Transverse colon (tissue), 4 donors: ENCODE data around the gene PROCA1. TPM values are rescaled to one million over a fixed set of nuclear protein-coding genes. Genes with fewer than 3 reads are reported as not detected.

ENCODE experiments used
- DNase-seq: peaks from one replicate; pipeline ENCODE4 v3.0.0-alpha.2; 2019
- H3K27ac ChIP-seq, 4 donors: fragments of 200-600 bp; sonication (generic); 2 replicates each; pipeline ENCODE4 v1.5.1; 2016 to 2018; ENCODE audit warnings: inconsistent platforms in 4 of 4
- H3K27me3 ChIP-seq: fragments of 200-600 bp; sonication (generic); 2 replicates; pipeline ENCODE4 v1.5.1; 2017; ENCODE audit warnings: inconsistent platforms
- H3K36me3 ChIP-seq, 4 donors: fragments of 200-600 bp; sonication (generic); 2 replicates each; pipeline ENCODE4 v1.5.1; 2017 to 2019; ENCODE audit warnings: inconsistent platforms in 4 of 4
- H3K4me1 ChIP-seq, 4 donors: fragments of 200-600 bp; sonication (generic); 2 replicates each; pipeline ENCODE4 v1.5.1; 2017 to 2020; ENCODE audit warnings: inconsistent platforms in 4 of 4
- H3K4me3 ChIP-seq, 4 donors: fragments of 200-600 bp; sonication (generic); 1 replicate in 1 of 4; 2 replicates in 3 of 4; pipeline versions ENCODE4 v1.5.1 to v1.6.1; 2017 to 2019; ENCODE audit warnings: inconsistent platforms in 4 of 4
- H3K9me3 ChIP-seq, 2 donors: fragments of 200-600 bp; sonication (generic); 2 replicates each; pipeline ENCODE4 v1.5.1; 2017 to 2019; ENCODE audit warnings: inconsistent platforms in 2 of 2
- CTCF ChIP-seq, 5 experiments: fragments of 200-600 bp in 3 of 5; fragments of 450-650 bp in 2 of 5; sonication (generic) in 3 of 5; IDR thresholded peaks; 1 replicate in 2 of 5; 2 replicates in 3 of 5; pipeline ENCODE4 v1.5.1; 2016 to 2017; ENCODE audit warnings: antibody characterized with exemption in 5 of 5, inconsistent platforms in 3 of 5, mild to moderate bottlenecking in 2 of 5, moderate library complexity in 1 of 5
- EP300 ChIP-seq: sonication (generic); formaldehyde crosslinking; IDR thresholded peaks from one replicate; pipeline ENCODE4 v1.6.1; 2017; ENCODE audit warnings: antibody characterized with exemption, low read depth
- POLR2A ChIP-seq: fragments of 450-650 bp; IDR thresholded peaks from one replicate; pipeline ENCODE4 v1.6.1; 2016; ENCODE audit warnings: antibody characterized with exemption, mild to moderate bottlenecking, moderate library complexity
- POLR2AphosphoS5 ChIP-seq, 3 donors: sonication (generic); formaldehyde crosslinking; IDR thresholded peaks; one replicate each; pipeline ENCODE4 v1.6.1; 2016; ENCODE audit warnings: antibody characterized with exemption in 3 of 3
- WGBS, 2 donors: methylation state at CpG; one replicate each; pipeline ENCODE4 v1.1.5; 2018; ENCODE audit warnings: low coverage in 1 of 2; 5-methylcytosine and 5-hydroxymethylcytosine counted together
- in situ Hi-C, 4 donors: fragments of 200-750 bp; cut with MboI; loops; one replicate each; pipeline versions ENCODE4 v1.15.0 to v1.15.1; 2017; ENCODE audit warnings: low sequenced_read_pairs in 3 of 4, low pct_ligation_motif_present in 1 of 4, low pct_unique_long_range_greater_than_20kb in 1 of 4
- intact Hi-C: fragments of 100-400 bp; cut with DNase I; formaldehyde crosslinking; loops from one replicate; pipeline ENCODE4 v1.15.1; 2023; ENCODE audit warnings: low total_unique reads
- total RNA-seq, 4 donors: library from RNA; depleted of rRNA; stranded (reverse); fragments of >200 nt; gene quantifications; one replicate each; pipeline ENCODE4 v1.1.0, GENCODE V29; 2016

PROCA1 gene
- total RNA-seq: 1 to 10 TPM in 2 of 4 donors, under 1 TPM in 1, not detected in 1; 0.96 to 2.9 (median 1.4) TPM

DNA sequence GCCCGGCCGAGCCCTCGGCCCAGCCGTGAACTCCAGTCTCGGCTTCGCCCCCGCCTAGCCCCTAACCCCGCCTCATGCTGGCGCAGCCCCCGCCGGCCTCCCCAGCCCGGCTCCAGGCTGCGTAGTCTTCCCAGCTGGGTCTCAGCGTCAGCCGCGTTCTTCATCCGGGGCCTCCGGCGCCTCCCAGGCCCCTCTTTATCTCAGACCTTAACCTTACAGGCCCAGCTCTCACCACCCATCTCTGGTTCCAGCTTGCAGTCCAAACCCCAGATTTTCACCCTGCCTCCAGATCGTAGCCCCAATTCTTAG, at the start of gene PROCA1:
TSS of gene PROCA1 (minus strand) at position 166 of the 309 bp plus-strand sequence. CDS start 228 bp downstream, outside the sequence.
- H3K27ac ChIP-seq: peak within 1 kb of the TSS; percentile 92 to 95 (median 94)
- no peaks in the 10 kb centered on the region for H3K9me3 ChIP-seq
- no peaks in the 10 kb centered on the region for H3K36me3 ChIP-seq
- peak within 1 kb of the TSS; percentile 34 to 68 (median 56) for H3K4me3 ChIP-seq
- 0 to 18% methylated on average over 2 to 20 of the region's 20 CpGs for WGBS, 2 donors
- TF ChIP-seq EP300 (no peak), POLR2A (no peak), CTCF (IDR thresholded peaks at IDR 0.05) (no peak), POLR2AphosphoS5 (IDR thresholded peaks at IDR 0.05) (no peak)
- peaks cover 2% of the 10 kb centered on the region for H3K27me3 ChIP-seq
- DNase-seq: no peak
- peaks cover 8 to 34% (median 22%) of the 10 kb centered on the region in 4 donors for H3K4me1 ChIP-seq
- intact Hi-C loops (no loop called here), in situ Hi-C loops (no loop called here)

GRCh38 chr17:28760601-28761562, 49.2 kb upstream of the PROCA1 start:
- Histone ChIP-seq H3K4me1 (peaks cover 0 to 17% (median 7%) of the 10 kb centered on the region in 4 donors), H3K36me3 (peaks cover 0 to 17% (median 3%) of the 10 kb centered on the region in 4 donors), H3K27me3 (no peaks in the 10 kb centered on the region), H3K4me3 (no peak overlapping the region), H3K27ac (peak overlapping the region in 2 of 4 donors; percentile 15 to 21), H3K9me3 (no peaks in the 10 kb centered on the region)
- DNase-seq: peak; percentile 59
- in situ Hi-C loops: loop anchor here in 3 of 4 donors (25.0 kb wide), 2 partner anchors 126 to 151 kb away; partner anchors contain the start of genes DHRS13 (in 2 of the 3) and FLOT2 (in 1 of the 3)
- intact Hi-C loops: loop anchor here (10.0 kb wide), 1 partner anchor 54 kb away; no protein-coding TSS in a partner anchor
- 44 to 47% methylated on average over 5 to 9 of the region's 9 CpGs for WGBS, 2 donors
- TF ChIP-seq CTCF (IDR thresholded peaks at IDR 0.05) (no peak), POLR2A (no peak), EP300 (no peak), POLR2AphosphoS5 (IDR thresholded peaks at IDR 0.05) (no peak)

DNA sequence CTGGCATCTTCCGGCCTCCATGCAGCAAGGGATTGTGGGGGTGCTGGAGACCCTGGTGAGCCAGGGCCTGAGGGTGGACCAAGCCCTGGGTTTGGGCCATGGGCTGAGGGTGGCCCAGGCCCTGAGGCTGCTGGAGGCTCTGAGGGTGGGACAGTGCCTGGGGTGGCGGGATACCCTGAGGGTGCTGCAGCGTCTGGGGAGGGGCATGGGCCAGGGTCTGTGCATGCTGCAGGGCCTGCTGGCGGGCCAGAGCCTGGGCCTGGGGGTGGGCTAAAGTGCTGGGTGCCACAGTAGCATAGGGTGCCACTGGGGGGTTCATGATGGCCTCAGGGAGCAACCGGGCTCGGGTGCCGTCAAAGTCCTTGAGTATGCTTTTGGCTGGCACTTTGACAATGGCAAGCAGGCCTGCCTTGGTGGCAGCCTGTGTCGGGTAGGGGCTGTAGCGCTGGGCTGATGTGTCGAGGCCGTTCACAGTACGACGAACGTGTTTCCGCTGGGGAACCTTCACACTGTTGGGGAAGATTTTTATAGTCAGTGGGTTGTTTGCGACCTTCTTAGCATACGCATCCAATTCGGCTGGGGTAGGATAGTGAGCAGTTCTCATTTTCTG, 47.7 kb upstream of the PROCA1 start:
- Histone ChIP-seq H3K27me3 (no peaks in the 10 kb centered on the region), H3K4me3 (no peak overlapping the region), H3K27ac (no peak overlapping the region), H3K9me3 (no peaks in the 10 kb centered on the region), H3K36me3 (peaks cover 0 to 11% (median 3%) of the 10 kb centered on the region in 4 donors), H3K4me1 (peaks cover 0 to 17% (median 7%) of the 10 kb centered on the region in 4 donors)
- in situ Hi-C loops: loop anchor here (10.0 to 25.0 kb wide), 3 partner anchors 128 to 155 kb away; partner anchors contain the start of genes DHRS13 (in 2 of the 4) and FLOT2 (in 1 of the 4)
- 95 to 100% methylated on average over 2 to 18 of the region's 18 CpGs for WGBS, 2 donors
- no peak for DNase-seq
- no peak for TF ChIP-seq POLR2AphosphoS5 (IDR thresholded peaks at IDR 0.05)
- TF ChIP-seq CTCF (IDR thresholded peaks at IDR 0.05): no peak
- no peak for TF ChIP-seq EP300
- TF ChIP-seq POLR2A: no peak
- intact Hi-C loops: no loop called here
